Measurements from ENCODE around the gene TYMP.

TYMP gene

DNA sequence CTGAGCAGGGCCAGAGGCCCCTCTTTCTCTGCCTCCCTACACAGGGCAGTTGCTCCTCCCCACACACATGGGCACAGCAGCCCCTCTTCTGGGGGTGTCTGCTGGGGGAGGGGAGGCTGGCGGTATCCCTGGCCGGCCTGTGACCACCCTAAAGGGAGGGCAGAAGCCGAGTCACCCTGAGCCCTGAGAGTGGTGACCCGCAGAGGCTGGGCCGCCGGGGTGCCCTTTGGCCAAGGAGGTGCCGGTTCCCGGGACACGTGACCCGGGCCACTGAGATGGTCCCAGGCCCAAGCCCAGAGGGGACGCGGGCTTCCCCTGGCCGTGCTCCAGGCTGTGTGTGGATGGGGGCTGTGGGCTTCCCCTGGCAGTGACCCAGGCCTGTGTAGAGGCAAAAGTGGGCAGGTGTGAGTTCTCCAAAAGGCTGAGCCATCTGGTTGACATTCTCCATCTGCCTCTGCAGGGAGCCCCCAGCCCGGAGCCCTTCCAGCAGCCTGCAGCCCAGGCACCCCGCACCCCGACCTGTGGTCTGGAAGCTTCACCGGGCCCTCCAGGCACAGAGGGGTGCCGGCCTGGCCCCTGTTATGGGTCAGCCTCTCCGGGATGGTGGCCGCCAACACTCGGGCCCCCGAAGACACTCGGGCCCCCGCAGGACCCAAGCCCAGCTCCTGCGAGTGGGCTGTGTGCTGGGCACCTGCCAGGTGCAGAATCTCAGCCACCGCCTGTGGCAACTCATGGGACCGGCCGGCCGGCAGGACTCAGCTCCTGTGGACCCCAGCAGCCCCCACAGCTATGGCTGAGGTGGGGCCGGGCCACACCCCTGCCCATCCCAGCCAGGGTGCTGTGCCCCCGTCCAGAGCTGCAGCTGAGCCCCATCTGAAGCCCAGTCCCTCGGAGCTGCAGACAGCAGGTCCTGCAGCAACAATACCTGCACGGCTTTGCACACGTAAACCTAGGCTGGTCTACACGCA, 47.4 kb downstream of the TYMP start:
- DNase-seq, result peak; percentile 29

DNA sequence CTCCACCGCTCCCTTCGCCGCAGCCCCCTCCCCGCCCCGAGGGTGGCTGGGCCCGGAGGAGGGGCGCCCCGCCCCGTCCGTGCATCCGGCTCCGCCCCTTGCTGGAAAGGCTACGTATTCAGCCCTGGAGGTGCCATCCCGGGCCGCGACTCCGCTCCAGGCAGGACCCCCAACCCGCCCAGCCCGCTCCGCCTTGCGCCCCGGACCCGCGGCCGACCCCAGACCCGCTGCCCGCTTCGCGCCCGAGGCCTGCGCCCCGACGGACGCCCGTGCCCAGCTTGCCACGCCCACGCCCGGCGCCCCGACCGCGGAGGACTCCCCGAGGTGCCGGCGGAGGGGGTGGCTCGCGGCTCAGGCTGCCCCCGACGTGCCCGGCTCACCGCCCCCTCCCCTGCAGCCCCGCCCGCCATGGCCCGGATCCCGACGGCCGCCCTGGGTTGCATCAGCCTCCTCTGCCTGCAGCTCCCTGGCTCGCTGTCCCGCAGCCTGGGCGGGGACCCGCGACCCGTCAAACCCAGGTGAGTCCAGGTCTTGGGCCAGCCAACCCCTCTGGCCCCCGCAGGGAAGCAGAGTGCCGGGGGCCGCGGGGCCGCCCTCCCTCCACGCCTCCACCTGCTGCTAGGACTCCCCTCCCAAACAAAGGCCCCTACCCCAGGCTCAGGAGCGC, 48.2 kb downstream of the TYMP start, which contains the start of gene ADM2:
Gene ADM2 (plus strand): TSS at position 104 of the 667 bp plus-strand sequence. CDS start 305 bp downstream, at position 409.
- no peak for DNase-seq

DNA sequence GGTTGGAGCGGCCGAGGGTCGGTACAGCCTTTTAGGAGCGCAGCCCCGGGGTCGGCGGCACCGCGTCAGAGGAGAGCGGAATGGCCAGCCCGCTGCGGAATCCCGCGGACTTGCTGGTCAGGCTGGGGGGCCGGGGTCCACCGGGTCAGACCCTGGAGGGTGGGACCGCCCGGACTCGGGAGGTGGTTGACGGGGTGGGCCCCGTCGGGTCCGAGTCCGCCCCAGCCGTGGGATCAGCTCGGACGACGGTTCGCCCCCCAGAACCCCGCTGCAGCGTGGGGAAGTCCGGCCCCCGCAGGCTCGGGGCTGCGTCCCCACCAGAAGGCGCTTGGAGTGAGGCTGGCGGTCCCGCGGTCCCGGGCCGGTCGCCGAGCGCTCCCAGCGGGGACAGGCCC, 48.8 kb downstream of the TYMP start:
- DNase-seq, result no peak

DNA sequence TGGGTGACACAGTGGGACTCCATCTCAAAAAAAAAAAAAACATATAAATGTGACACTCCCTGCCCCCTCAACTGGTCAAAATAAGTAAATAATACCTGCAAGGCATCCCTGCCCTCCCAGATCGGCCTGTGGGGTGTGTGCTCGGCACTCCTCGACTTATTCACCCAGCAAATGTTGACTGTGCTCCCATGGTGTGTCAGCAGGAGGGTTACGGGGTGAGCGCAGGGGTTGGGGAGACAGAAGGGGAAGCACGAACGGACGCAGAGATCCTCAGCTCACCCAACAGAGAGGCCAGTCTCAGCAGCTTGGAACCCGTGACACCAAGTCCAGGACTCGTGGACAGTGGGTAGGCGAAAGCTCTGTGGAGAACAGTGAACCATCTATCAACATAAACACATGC, 50.1 kb downstream of the TYMP start:
- DNase-seq, result no peak

DNA sequence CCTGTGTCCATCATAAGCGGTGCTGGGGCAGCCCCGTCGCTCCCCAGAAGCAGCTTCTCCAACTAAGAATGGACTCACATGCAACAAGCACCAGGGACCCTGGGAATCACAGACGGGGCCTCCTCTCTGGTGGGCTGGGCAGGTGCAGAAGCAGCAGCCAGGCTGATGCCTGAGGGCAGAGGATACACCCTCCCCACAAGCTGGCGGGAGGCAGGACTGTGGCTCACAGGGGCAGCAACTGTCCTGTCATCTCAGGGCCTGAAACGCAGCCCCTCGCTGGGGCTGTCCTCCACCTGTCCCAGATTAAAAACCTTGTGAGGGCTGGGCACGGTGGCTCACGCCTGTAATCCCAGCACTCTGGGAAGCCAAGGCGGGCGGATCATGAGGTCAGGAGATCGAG, 51.9 kb downstream of the TYMP start:
- DNase-seq, result no peak

DNA sequence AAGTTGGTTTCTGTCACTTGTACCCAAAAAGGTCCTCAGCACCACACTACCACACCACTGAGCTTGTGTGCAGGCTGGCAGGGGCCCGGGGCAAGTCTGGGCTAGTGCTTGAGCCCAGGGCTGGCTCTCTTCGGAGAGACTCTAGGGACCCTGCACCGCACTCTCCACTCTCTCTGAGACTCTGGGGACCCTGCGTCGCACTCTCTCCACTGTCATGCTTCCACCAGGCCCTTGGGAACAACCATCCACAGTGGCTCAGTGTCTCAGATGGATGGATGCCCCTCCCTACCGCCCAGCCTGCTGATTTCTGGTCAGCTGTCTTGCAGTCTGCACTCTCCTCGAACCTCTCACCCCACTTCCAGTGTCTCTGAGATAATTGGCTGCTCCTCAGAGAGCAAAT, 52.9 kb downstream of the TYMP start:
- DNase-seq, result no peak
